Pancreas (tissue), 10 donors: Measurements from ENCODE around the gene CCL25. TPM values are rescaled to one million over a fixed set of nuclear protein-coding genes. Genes with fewer than 3 reads are reported as not detected.

Experiments used
- ATAC-seq, 4 donors: fragments of 200-7000 bp; cut with Tn5 transposase; one replicate each; pipeline versions ENCODE4 v1.8.0 to v1.9.1; 2020; ENCODE audit warnings: mild to moderate bottlenecking in 4 of 4, moderate library complexity in 4 of 4
- DNase-seq, 6 donors: peaks; one replicate each; pipeline ENCODE4 v3.0.0-alpha.2; 2020
- FAIRE-seq: peaks from 2 replicates; lab custom pipeline; 2012; peaks lifted over from hg19 to GRCh38; lab: Jason Lieb, UNC
- H3K27ac ChIP-seq, 4 donors: fragments of 200-600 bp; sonication (generic); 1 replicate in 3 of 4; 2 replicates in 1 of 4; pipeline versions ENCODE4 v1.5.0 to v1.8.0; 2020
- H3K27me3 ChIP-seq, 4 donors: fragments of 200-600 bp; one replicate each; pipeline ENCODE4 v1.8.0; 2021
- H3K36me3 ChIP-seq, 3 donors: fragments of 200-600 bp; sonication (generic) in 1 of 3; one replicate each; pipeline versions ENCODE4 v1.5.0 to v1.8.0; 2020 to 2021
- H3K4me1 ChIP-seq, 3 donors: fragments of 200-600 bp; one replicate each; pipeline ENCODE4 v1.8.0; 2021
- H3K4me3 ChIP-seq, 4 donors: fragments of 200-600 bp; sonication (generic) in 2 of 4; one replicate each; pipeline versions ENCODE4 v1.5.0 to v1.8.0; 2020 to 2021
- H3K9me3 ChIP-seq, 4 donors: fragments of 200-600 bp; one replicate each; pipeline ENCODE4 v1.8.0; 2021
- WGBS, 2 donors: extraction: QIAGEN DNeasy Blood & Tissue Kit; methylation state at CpG; one replicate each; pipeline ENCODE4 v1.1.7; 2013; 5-methylcytosine and 5-hydroxymethylcytosine counted together
- intact Hi-C, 3 donors: fragments of 100-400 bp; cut with DNase I; formaldehyde crosslinking; loops; one replicate each; pipeline versions ENCODE4 v1.11.1 to v1.14.2; 2022
- polyA plus RNA-seq, 2 donors: library from polyadenylated mRNA; stranded (reverse); fragments of 200-250 nt; gene quantifications; one replicate each; pipeline ENCODE4 v1.2.3, GENCODE V29; 2013
- total RNA-seq, 6 donors: library from RNA; stranded (reverse); fragmentation: NEBNext Ultra II Directional in 4 of 6; extraction: Animal tissue kit (Norgen Biotek cat#: 25700) in 4 of 6; gene quantifications; one replicate each; pipeline versions ENCODE4 v1.2.1 to v1.2.4, GENCODE V29; 2021 to 2023
- TF ChIP-seq, protein P1 (sequence below), 4 donors: fragments of 200-600 bp; sonication (generic) in 3 of 4; IDR thresholded peaks; one replicate each; pipeline versions ENCODE4 v1.5.0 to v1.8.0; 2021; ENCODE audit warnings: antibody characterized with exemption in 4 of 4
- donor health status: healthy with polysubstance abuse.
- donor health status: DM: no; HTN: no; CAD: no; lungs with moderate emphysema.
- donor health status: DM: no; HTN: no; CAD: no.
- donor health status: control.
- donor health status: control.
- donor health status: Bipolar disorder and iron deficiency.
- donor health status: DM: yes; HTN: yes; CAD: no.
- donor health status: DM: no; HTN: no; CAD: no.
- donor health status: DM: no; HTN: no; CAD: no.
- donor health status: DM: yes; HTN: yes; CAD: no.

CCL25 gene, protein sequence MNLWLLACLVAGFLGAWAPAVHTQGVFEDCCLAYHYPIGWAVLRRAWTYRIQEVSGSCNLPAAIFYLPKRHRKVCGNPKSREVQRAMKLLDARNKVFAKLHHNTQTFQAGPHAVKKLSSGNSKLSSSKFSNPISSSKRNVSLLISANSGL
- total RNA-seq (not detected), polyA plus RNA-seq (under 1 TPM in 1 of 2 donors, not detected in 1; 0.19 TPM)

DNA sequence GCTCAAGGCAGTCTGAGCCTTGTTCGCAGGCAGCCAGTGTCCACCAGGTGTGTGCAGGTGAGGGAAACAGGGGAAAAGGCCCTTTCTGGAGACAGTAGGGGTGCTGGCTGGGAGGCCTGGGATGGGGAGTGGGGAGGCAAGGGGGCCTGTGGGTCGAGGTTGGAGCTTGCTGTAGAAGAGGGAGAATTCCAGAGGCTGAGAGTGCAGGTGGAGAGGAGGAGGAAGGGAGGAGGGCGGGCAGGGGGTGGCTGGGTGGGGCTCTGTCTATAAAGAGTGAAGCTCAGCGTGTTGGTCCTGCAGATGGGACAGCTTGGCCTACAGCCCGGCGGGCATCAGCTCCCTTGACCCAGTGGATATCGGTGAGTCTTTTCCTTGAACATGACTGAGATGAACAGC is at the start of gene CCL25:
Gene CCL25 (plus strand): TSS at position 297 of the 396 bp plus-strand sequence. CDS start 290 bp downstream, outside the sequence.
- no peak for FAIRE-seq

DNA sequence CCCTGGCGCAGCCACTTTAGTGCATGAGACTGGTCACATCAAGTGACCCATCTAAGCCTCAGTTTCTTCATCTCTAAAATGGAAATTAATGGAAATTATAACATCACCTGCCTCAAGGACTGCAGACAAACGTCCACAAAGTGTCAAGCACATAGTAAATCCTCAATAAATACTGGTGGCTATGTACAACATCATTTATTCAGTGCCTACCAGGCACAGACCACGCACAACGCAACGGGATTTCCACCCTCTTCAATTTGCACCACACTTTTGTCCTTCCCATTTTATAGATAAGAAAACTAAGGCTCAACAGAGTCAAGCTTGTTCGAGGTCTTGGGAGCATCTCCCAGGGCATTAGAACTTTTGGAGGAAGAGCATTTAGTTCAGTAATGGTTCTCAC is 48.6 kb upstream of the CCL25 start:
- no peaks in the 10 kb centered on the region for H3K36me3 ChIP-seq
- no peak overlapping the region for H3K27ac ChIP-seq
- peak overlapping the region in 2 of 4 donors; percentile 56 to 73 for H3K4me3 ChIP-seq
- TF ChIP-seq, protein P1, sequence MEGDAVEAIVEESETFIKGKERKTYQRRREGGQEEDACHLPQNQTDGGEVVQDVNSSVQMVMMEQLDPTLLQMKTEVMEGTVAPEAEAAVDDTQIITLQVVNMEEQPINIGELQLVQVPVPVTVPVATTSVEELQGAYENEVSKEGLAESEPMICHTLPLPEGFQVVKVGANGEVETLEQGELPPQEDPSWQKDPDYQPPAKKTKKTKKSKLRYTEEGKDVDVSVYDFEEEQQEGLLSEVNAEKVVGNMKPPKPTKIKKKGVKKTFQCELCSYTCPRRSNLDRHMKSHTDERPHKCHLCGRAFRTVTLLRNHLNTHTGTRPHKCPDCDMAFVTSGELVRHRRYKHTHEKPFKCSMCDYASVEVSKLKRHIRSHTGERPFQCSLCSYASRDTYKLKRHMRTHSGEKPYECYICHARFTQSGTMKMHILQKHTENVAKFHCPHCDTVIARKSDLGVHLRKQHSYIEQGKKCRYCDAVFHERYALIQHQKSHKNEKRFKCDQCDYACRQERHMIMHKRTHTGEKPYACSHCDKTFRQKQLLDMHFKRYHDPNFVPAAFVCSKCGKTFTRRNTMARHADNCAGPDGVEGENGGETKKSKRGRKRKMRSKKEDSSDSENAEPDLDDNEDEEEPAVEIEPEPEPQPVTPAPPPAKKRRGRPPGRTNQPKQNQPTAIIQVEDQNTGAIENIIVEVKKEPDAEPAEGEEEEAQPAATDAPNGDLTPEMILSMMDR (IDR thresholded peaks at IDR 0.05): no peak
- H3K4me1 ChIP-seq: peaks cover 6 to 39% (median 24%) of the 10 kb centered on the region in 3 donors
- ATAC-seq (no peak), FAIRE-seq (no peak), DNase-seq (no peak)
- intact Hi-C loops: no loop called here
- 44 to 49% methylated on average over 6 of the region's 6 CpGs for WGBS, 2 donors
- no peaks in the 10 kb centered on the region for H3K27me3 ChIP-seq
- H3K9me3 ChIP-seq: no peaks in the 10 kb centered on the region

More for the DNA sequence above, at the start of gene CCL25:
- no peaks in the 10 kb centered on the region for H3K36me3 ChIP-seq
- no peaks in the 10 kb centered on the region for H3K4me1 ChIP-seq
- H3K27me3 ChIP-seq: no peaks in the 10 kb centered on the region
- WGBS, 2 donors: 80 to 83% methylated on average over 7 of the region's 7 CpGs
- H3K27ac ChIP-seq: no peak within 1 kb of the TSS
- no peak for ATAC-seq
- no peak within 1 kb of the TSS for H3K4me3 ChIP-seq
- H3K9me3 ChIP-seq: no peaks in the 10 kb centered on the region
- intact Hi-C loops: no loop called here
- no peak for DNase-seq
- TF ChIP-seq, protein P1 (IDR thresholded peaks at IDR 0.05): no peak

DNA sequence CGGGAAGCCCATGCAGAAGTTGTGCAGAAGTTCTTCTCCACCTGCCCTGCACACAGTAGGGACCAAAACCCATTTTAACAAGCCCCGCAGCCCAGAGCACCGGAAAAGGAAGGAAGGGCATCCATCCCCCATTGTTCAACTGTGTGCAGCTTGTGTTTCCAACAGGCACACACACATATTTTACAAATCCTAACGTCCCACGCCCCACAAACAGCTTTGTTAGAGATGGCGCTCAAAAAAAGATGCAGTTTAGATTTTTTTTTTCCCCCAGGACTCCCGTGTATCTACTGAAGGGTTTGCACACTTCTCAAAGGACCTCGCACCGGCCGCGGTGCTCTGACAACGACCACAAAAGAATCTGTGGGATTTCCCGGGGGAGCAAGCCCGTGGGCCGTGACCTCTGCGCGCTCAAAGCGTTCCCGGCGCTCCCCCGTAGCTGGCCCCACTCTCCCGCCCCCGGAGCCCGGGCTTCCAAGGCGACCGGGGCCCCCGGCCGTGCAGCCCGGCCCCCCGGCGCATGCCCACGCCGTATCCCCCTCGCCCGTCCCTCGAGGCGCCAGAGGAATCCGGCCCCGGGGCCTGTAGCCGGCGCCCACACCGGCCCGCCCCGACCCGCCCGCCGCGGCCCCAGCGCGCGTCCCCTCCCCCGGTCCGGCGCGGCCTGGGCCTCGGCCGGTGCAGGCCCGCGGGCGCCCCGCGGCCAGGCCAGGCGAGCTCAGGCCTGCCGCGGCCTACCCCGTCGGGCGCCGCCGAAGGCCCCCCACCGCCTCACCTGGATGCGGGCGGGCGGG is 47.6 kb upstream of the CCL25 start:
- ATAC-seq (peak in 2 of 4 donors; percentile 2 to 18), DNase-seq (no peak), FAIRE-seq (no peak)
- TF ChIP-seq, protein P1 (IDR thresholded peaks at IDR 0.05): no peak
- Histone ChIP-seq H3K4me1 (peaks cover 6 to 39% (median 24%) of the 10 kb centered on the region in 3 donors), H3K27me3 (no peaks in the 10 kb centered on the region), H3K4me3 (peak overlapping the region; percentile 37 to 77 (median 64)), H3K9me3 (no peaks in the 10 kb centered on the region), H3K36me3 (no peaks in the 10 kb centered on the region), H3K27ac (peak overlapping the region in 3 of 4 donors; percentile 39 to 57 (median 42))
- intact Hi-C loops: no loop called here
- WGBS, 2 donors: 0 to 1% methylated on average over 23 to 74 of the region's 74 CpGs

DNA sequence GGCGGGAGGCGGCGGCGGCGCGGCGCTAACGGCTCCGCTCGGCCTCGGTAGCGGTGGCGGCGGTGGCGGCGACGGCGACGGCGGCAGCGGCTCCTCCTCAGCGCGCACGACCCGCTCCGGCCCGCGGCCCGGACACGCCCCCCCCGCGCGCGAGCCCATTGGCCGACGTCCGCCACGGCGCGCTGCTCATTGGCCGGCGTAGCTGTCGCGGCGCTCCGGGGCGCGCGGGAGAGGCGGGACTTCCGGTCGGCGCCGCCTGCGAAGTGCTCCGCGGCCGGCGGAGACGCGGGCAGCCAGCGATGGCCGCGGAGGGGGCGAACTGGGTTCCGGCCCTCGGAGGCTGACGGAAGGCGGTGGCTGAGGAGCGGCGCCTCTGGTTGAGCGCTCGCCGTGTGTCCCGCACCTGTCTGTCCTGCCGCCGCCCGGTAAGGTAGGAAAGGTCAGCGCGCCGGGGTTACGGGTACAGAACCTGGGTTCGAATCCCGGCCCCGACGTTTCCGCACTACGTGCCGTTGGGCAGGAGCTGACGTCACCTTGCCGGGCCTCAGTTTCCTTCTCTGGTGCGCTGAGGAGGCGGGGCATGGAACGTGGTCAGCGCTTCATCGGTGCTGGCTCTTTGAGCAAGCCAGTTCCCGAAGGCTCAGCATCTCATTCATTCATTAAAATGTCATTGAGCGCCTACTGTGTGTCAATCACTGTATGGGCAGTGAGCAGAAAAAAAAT is 46.9 kb upstream of the CCL25 start, which contains the start of gene ELAVL1:
Gene ELAVL1 (minus strand): TSS at position 108 of the 723 bp plus-strand sequence. CDS start 13,826 bp downstream, outside the sequence.
- ATAC-seq: peak; percentile 94 to 97 (median 96)
- peak within 1 kb of the TSS; percentile 64 to 84 (median 80) for H3K4me3 ChIP-seq
- 0 to 1% methylated on average over 58 to 98 of the region's 98 CpGs for WGBS, 2 donors
- peak; percentile 83 to 98 (median 92) for DNase-seq
- peak within 1 kb of the TSS; percentile 61 to 74 (median 68) for H3K27ac ChIP-seq
- intact Hi-C loops: no loop called here
- H3K36me3 ChIP-seq: no peaks in the 10 kb centered on the region
- FAIRE-seq: no peak
- no peaks in the 10 kb centered on the region for H3K9me3 ChIP-seq
- H3K4me1 ChIP-seq: peaks cover 6 to 32% (median 21%) of the 10 kb centered on the region in 3 donors
- TF ChIP-seq, protein P1 (IDR thresholded peaks at IDR 0.05): no peak
- H3K27me3 ChIP-seq: no peaks in the 10 kb centered on the region
